IPS-18a (cell line): ENCODE measurements around the gene UNC93B1.

Source experiments
- H3K27ac ChIP-seq: one replicate; pipeline ENCODE4 v1.5.1; 2013; ENCODE audit warnings: low read length
- H3K27me3 ChIP-seq: one replicate; pipeline ENCODE4 v1.6.1; 2013; ENCODE audit warnings: mild to moderate bottlenecking, low read length; ENCODE audit not compliant: control insufficient read depth, insufficient read depth
- H3K36me3 ChIP-seq: one replicate; pipeline ENCODE4 v1.6.1; 2013; ENCODE audit warnings: low read depth, low read length; ENCODE audit not compliant: control insufficient read depth
- H3K4me1 ChIP-seq: one replicate; pipeline ENCODE4 v1.6.1; 2013; ENCODE audit warnings: low read depth, low read length; ENCODE audit not compliant: control insufficient read depth
- H3K4me3 ChIP-seq: one replicate; pipeline ENCODE4 v1.5.1; 2013; ENCODE audit warnings: low read length
- H3K9ac ChIP-seq: one replicate; pipeline ENCODE4 v1.6.1; 2013; ENCODE audit warnings: mild to moderate bottlenecking, low read length, moderate library complexity
- H3K9me3 ChIP-seq: one replicate; pipeline ENCODE4 v1.6.1; 2013; ENCODE audit warnings: low read depth, low read length; ENCODE audit not compliant: control insufficient read depth

The UNC93B1 gene

DNA sequence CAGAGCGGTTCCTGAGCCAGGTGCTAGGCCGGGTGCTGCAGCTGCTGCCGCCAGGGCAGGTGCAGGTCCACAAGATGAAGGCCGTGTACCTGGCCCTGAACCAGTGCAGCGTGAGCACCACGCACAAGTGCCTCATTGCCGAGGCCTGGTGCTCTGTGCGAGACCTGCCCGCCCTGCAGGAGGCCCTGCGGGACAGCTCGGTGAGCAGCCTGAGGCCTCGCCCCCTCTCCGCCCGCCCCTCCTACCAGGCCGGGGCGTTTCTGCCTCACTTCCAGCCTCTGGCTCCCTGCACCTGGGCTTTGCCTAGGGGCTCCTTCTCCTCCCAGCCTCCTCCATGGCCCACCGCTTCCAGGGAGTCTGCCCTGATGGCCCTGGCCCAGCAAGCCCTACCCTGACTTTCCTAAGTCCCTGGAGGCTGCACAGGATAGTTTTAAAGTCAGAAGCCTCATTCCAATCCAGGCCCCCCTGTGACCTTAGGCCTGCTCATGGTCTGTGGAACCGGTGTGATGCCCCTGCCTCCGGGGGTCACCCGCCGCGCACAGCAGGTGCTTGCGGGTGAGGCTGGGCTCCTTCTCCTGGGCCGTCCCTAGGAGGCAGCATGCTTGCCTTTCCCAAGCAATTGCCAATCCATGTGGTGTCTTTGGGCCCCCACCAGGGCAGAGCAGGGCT lies 40.4 kb upstream of the UNC93B1 start:
- Histone ChIP-seq H3K36me3 (no peaks in the 10 kb centered on the region), H3K9me3 (no peaks in the 10 kb centered on the region), H3K9ac (no peak overlapping the region), H3K4me1 (peaks cover 2% of the 10 kb centered on the region), H3K27me3 (no peaks in the 10 kb centered on the region), H3K27ac (no peak overlapping the region), H3K4me3 (no peak overlapping the region)

DNA sequence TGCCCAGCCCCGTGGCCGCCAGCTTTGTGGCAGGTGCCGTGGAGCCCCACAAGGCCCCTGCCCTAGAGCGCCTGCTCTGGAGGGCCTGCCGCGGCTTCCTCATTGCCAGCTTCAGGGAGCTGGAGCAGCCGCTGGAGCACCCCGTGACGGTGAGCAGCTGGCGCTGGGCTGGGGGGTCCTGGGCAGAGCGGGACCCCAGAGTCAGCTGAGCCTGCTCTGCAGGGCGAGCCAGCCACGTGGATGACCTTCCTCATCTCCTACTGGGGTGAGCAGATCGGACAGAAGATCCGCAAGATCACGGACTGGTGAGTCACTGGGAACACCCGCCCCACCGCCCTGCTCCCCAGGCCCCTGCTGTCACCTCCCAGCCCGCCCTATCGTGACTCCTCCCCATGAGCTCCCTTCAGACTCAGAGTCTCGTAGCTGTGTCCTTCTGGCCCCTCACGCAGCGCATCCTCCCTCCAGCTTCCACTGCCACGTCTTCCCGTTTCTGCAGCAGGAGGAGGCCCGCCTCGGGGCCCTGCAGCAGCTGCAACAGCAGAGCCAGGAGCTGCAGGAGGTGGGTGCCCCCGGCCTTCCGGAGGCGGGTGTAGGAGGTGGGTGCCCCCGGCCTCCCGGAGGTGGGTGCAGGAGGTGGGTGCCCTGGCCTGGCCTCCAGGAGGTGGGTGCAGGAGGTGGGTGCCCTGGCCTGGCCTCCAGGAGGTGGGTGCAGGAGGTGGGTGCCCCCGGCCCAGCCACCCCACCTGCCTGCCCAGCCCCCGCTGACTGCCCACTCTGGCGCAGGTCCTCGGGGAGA lies 39.6 kb upstream of the UNC93B1 start:
- H3K27me3 ChIP-seq: no peaks in the 10 kb centered on the region
- H3K9me3 ChIP-seq: no peaks in the 10 kb centered on the region
- H3K27ac ChIP-seq: no peak overlapping the region
- H3K4me3 ChIP-seq: no peak overlapping the region
- H3K9ac ChIP-seq: no peak overlapping the region
- peaks cover 2% of the 10 kb centered on the region for H3K4me1 ChIP-seq
- H3K36me3 ChIP-seq: no peaks in the 10 kb centered on the region

- H3K9ac ChIP-seq: no peak overlapping the region
- no peaks in the 10 kb centered on the region for H3K9me3 ChIP-seq
- H3K36me3 ChIP-seq: no peaks in the 10 kb centered on the region
- H3K4me3 ChIP-seq: no peak overlapping the region
- H3K4me1 ChIP-seq: peaks cover 6% of the 10 kb centered on the region
- H3K27ac ChIP-seq: no peak overlapping the region
- H3K27me3 ChIP-seq: no peaks in the 10 kb centered on the region
Measured at GRCh38 chr11:68043029-68043348, 39.1 kb upstream of the UNC93B1 start.

DNA sequence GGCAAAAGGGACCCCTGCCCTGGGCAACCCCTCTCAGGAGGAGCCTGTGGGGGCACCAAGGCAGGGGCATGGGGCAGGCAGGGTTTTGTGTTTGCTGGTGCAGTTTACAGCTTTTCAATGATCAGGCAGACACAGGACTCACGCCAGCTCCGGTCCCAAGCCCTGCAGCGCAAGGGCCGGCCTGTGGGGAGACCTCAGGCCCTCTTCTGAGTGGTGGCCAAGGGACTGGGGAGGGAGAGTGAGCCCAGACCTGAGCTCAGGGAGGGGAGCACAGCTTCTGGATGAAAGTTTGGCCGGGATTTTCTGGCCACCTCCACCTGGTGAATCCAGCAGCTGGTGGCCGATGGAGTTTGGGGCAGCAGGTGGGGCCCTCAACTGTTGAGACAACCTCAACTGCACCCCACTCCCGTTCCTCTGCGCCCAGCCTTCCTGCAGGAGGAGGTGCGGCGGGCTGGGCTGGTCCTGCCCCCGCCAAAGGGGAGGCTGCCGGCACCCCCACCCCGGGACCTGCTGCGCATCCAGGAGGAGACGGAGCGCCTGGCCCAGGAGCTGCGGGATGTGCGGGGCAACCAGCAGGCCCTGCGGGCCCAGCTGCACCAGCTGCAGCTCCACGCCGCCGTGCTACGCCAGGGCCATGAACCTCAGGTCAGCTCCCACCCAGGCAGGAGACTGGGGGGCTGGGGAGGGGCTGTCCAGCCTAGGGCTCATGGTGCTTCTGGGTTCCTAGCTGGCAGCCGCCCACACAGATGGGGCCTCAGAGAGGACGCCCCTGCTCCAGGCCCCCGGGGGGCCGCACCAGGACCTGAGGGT lies 38.5 kb upstream of the UNC93B1 start:
- no peaks in the 10 kb centered on the region for H3K36me3 ChIP-seq
- no peak overlapping the region for H3K4me3 ChIP-seq
- H3K27me3 ChIP-seq: no peaks in the 10 kb centered on the region
- no peaks in the 10 kb centered on the region for H3K9me3 ChIP-seq
- no peak overlapping the region for H3K9ac ChIP-seq
- peaks cover 6% of the 10 kb centered on the region for H3K4me1 ChIP-seq
- no peak overlapping the region for H3K27ac ChIP-seq

DNA sequence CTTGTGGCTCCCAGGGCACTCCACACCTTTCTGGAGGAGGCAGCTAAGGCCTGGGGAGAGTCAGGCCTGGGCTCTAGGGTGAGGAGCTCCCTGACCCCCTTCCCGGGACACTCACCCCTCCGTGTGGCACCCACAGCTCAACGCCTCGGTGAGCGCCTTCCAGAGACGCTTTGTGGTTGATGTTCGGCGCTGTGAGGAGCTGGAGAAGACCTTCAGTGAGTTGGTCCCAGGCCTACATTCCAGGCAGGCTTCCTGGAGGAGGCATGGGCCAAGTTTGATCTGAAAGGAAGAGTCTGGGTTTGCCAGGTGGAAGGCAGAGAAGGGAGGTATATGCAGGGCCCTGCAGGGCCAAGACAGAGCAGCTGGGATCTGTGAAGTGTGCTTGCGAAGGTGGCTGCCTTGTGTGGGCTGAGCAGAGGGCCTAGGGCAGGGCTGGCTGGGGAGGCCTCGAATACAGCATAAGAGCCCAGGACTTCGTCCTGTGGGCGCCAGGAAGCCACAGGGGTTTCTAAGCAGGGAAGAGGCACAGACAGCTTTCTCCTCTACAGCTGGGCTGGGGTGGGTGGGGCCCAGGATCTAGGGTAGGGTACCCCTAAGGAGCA lies 37.8 kb upstream of the UNC93B1 start:
- no peak overlapping the region for H3K4me3 ChIP-seq
- no peak overlapping the region for H3K27ac ChIP-seq
- no peak overlapping the region for H3K9ac ChIP-seq
- no peaks in the 10 kb centered on the region for H3K36me3 ChIP-seq
- H3K27me3 ChIP-seq: no peaks in the 10 kb centered on the region
- H3K4me1 ChIP-seq: peaks cover 6% of the 10 kb centered on the region
- no peaks in the 10 kb centered on the region for H3K9me3 ChIP-seq

DNA sequence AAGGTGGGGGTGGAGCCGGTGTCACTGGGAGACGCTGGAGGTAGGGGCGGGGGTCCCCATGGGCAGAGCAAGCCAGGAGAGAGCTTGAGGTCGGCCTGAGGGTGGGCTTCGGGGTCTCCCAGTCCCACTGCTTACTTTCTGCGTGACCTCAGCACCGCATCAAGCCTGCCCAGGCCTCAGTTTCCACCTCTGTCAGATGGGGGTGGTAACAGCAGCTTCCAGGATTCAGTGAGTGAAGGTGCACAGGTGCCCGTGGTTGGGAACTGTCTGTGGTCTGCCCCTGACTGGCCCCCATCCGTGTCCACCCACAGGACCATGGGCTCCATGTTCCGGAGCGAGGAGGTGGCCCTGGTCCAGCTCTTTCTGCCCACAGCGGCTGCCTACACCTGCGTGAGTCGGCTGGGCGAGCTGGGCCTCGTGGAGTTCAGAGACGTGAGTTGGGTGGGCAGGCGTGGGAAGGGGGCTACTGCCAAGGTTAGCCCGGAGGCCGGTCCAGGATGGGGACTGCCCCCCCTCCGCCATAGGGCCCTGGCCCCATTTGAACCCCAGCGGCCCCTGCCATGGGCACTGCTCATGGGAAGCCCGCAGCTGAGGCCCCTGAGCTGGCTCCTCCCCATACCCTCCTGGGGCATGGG lies 37.2 kb upstream of the UNC93B1 start:
- H3K4me3 ChIP-seq: no peak overlapping the region
- H3K27me3 ChIP-seq: no peaks in the 10 kb centered on the region
- H3K4me1 ChIP-seq: peaks cover 6% of the 10 kb centered on the region
- H3K9me3 ChIP-seq: no peaks in the 10 kb centered on the region
- H3K9ac ChIP-seq: no peak overlapping the region
- H3K36me3 ChIP-seq: no peaks in the 10 kb centered on the region
- H3K27ac ChIP-seq: no peak overlapping the region

- Histone ChIP-seq H3K4me3 (no peak overlapping the region), H3K27ac (no peak overlapping the region), H3K27me3 (no peaks in the 10 kb centered on the region), H3K36me3 (peaks cover under 1% of the 10 kb centered on the region), H3K9ac (no peak overlapping the region), H3K9me3 (no peaks in the 10 kb centered on the region), H3K4me1 (peaks cover 6% of the 10 kb centered on the region)
Measured at GRCh38 chr11:68040101-68040956, 36.4 kb upstream of the UNC93B1 start.

DNA sequence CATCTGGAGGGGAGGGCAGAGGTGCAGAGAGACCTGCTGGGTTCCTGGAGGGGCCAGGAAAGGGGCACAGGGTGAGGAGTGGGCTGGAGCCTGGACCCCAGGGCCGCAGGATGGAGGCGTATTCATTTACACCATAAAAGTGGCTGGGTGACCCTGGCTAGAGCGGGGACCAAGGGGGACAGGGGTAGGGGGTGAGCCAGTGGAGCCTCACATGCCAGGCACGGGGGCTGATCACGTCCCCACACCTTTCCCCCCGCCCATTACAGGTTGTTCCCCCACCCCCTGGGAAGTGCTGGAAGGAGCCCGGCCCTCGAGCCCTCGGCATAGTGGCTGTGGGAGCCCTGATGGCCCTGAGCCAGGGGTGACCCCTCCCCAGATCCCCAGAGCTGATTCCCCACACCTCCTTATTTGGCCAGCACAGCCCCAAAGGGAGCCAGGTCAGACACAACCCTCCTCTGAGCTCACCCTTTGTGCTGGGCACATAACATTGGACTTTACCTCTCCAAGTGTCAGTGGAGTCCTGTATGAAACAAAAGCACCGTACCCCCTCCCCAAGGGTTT lies 35.7 kb upstream of the UNC93B1 start:
- Histone ChIP-seq H3K4me1 (peaks cover 6% of the 10 kb centered on the region), H3K27ac (no peak overlapping the region), H3K9me3 (no peaks in the 10 kb centered on the region), H3K4me3 (no peak overlapping the region), H3K27me3 (no peaks in the 10 kb centered on the region), H3K9ac (no peak overlapping the region), H3K36me3 (peaks cover 5% of the 10 kb centered on the region)

- Histone ChIP-seq H3K4me3 (peak within 1 kb of the TSS; percentile 49), H3K4me1 (peaks cover 6% of the 10 kb centered on the region), H3K9ac (no peak within 1 kb of the TSS), H3K27me3 (no peaks in the 10 kb centered on the region), H3K36me3 (peaks cover 10% of the 10 kb centered on the region), H3K9me3 (no peaks in the 10 kb centered on the region), H3K27ac (no peak within 1 kb of the TSS)
Measured at GRCh38 chr11:68038718-68039525, 35.0 kb upstream of the UNC93B1 start, which contains the start of gene TCIRG1. TSS of gene TCIRG1 (plus strand) at chr11:68039025. CDS start at chr11:68041272, 2,247 bp downstream.
